ENCODE data around the gene ARFIP1. TPM values are rescaled to one million over a fixed set of nuclear protein-coding genes. Genes with fewer than 3 reads are reported as not detected.

The ARFIP1 gene
- polyA plus RNA-seq, 1 donor from 2014 or later = 35.1 TPM

DNA sequence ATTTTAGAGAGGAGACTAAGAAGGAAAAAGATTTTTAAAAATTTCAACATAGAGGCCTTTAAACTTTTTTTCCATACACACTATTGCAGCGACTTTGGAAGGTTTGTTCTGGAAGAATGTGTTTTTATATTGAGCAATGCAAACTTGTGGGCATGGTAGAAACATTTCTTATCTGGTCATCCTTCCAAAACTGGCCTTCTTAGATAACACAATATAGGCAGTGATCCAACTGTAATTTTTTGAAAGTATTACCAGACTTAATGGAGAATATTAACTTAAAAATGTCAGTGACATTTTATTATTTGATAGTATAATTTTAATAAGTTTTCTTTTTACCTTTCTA lies 182.0 kb downstream of the ARFIP1 start:
- no peaks in the 10 kb centered on the region for H3F3A ChIP-seq (ENCODE audit: insufficient read depth, low read length, poor library complexity, severe bottlenecking)
- no peaks in the 10 kb centered on the region for H4K20me1 ChIP-seq (ENCODE audit: insufficient read depth)
- H3K9me3 ChIP-seq (ENCODE audit: low read length) = no peaks in the 10 kb centered on the region
- no peak overlapping the region for H3K27ac ChIP-seq (ENCODE audit: low read length)
- H3K79me2 ChIP-seq (replicated peaks; ENCODE audit: insufficient read depth, low read length) = no peaks in the 10 kb centered on the region
- no peaks in the 10 kb centered on the region for H3K36me3 ChIP-seq (ENCODE audit: insufficient read depth, low read length)
- H3K9me2 ChIP-seq (ENCODE audit: insufficient read depth, low read length) = no peaks in the 10 kb centered on the region
- no peak overlapping the region for H3K9ac ChIP-seq (ENCODE audit: low read length)
- no peak for TF ChIP-seq MXI1 (conservative IDR thresholded peaks at IDR 0.05; ENCODE audit: poor library complexity, severe bottlenecking)
- TF ChIP-seq TAF1 (IDR thresholded peaks at IDR 0.05; ENCODE audit: low read depth) = no peak
- TF ChIP-seq, protein P1, sequence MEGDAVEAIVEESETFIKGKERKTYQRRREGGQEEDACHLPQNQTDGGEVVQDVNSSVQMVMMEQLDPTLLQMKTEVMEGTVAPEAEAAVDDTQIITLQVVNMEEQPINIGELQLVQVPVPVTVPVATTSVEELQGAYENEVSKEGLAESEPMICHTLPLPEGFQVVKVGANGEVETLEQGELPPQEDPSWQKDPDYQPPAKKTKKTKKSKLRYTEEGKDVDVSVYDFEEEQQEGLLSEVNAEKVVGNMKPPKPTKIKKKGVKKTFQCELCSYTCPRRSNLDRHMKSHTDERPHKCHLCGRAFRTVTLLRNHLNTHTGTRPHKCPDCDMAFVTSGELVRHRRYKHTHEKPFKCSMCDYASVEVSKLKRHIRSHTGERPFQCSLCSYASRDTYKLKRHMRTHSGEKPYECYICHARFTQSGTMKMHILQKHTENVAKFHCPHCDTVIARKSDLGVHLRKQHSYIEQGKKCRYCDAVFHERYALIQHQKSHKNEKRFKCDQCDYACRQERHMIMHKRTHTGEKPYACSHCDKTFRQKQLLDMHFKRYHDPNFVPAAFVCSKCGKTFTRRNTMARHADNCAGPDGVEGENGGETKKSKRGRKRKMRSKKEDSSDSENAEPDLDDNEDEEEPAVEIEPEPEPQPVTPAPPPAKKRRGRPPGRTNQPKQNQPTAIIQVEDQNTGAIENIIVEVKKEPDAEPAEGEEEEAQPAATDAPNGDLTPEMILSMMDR (IDR thresholded peaks at IDR 0.05; ENCODE audit: poor library complexity, severe bottlenecking) = no peak
- no peak for TF ChIP-seq POLR2AphosphoS5 (IDR thresholded peaks at IDR 0.05)
- TF ChIP-seq EP300 (conservative IDR thresholded peaks at IDR 0.05; ENCODE audit: poor library complexity, severe bottlenecking) = no peak
- TF ChIP-seq, protein P2, sequence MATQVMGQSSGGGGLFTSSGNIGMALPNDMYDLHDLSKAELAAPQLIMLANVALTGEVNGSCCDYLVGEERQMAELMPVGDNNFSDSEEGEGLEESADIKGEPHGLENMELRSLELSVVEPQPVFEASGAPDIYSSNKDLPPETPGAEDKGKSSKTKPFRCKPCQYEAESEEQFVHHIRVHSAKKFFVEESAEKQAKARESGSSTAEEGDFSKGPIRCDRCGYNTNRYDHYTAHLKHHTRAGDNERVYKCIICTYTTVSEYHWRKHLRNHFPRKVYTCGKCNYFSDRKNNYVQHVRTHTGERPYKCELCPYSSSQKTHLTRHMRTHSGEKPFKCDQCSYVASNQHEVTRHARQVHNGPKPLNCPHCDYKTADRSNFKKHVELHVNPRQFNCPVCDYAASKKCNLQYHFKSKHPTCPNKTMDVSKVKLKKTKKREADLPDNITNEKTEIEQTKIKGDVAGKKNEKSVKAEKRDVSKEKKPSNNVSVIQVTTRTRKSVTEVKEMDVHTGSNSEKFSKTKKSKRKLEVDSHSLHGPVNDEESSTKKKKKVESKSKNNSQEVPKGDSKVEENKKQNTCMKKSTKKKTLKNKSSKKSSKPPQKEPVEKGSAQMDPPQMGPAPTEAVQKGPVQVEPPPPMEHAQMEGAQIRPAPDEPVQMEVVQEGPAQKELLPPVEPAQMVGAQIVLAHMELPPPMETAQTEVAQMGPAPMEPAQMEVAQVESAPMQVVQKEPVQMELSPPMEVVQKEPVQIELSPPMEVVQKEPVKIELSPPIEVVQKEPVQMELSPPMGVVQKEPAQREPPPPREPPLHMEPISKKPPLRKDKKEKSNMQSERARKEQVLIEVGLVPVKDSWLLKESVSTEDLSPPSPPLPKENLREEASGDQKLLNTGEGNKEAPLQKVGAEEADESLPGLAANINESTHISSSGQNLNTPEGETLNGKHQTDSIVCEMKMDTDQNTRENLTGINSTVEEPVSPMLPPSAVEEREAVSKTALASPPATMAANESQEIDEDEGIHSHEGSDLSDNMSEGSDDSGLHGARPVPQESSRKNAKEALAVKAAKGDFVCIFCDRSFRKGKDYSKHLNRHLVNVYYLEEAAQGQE (IDR thresholded peaks at IDR 0.05; ENCODE audit: borderline replicate concordance) = no peak
- no peak for TF ChIP-seq SMC3 (conservative IDR thresholded peaks at IDR 0.05; ENCODE audit: poor library complexity)
- TF ChIP-seq EZH2 (IDR thresholded peaks at IDR 0.05; ENCODE audit: borderline replicate concordance, insufficient read depth, low read length, poor library complexity, severe bottlenecking) = no peak
- no peak for TF ChIP-seq RAD21 (conservative IDR thresholded peaks at IDR 0.05)
- no peak overlapping the region for H3K4me3 ChIP-seq (ENCODE audit: low read length)
- H2AFZ ChIP-seq (ENCODE audit: low read depth, low read length) = no peak overlapping the region
- no peaks in the 10 kb centered on the region for H3K27me3 ChIP-seq (ENCODE audit: insufficient read depth, low read depth, low read length)
- no peak overlapping the region for H3K4me2 ChIP-seq (ENCODE audit: low read length)

Other genes starting within 250 kb of the ARFIP1 start
- gene FBXW7, start 243.9 kb upstream of the ARFIP1 start, polyA plus RNA-seq = 51.0 and 55.7 TPM in 2 replicates
- gene TMEM154, start 100.0 kb upstream of the ARFIP1 start, polyA plus RNA-seq = 0.04 TPM in 1 of 2 replicates, not detected in the other
- gene TIGD4, start 224 bp upstream of the ARFIP1 start, polyA plus RNA-seq = 3.3 and 4.1 TPM in 2 replicates
- 10.1 and 11.4 TPM in 2 replicates for gene FHDC1, start 156.4 kb downstream of the ARFIP1 start, polyA plus RNA-seq